ENCODE data around the gene USP48.
"Not testable (repeated sequence)": the region's sequence is repeated elsewhere in the genome, so short reads cannot be mapped to it uniquely, and the experiment has no call there.

USP48 gene

GRCh38 chr1:21696931-21697330 lies 86.0 kb downstream of the USP48 start:
- no peak for DNase-seq (ENCODE audit: low read depth)

GRCh38 chr1:21693732-21694131 lies 89.2 kb downstream of the USP48 start:
- DNase-seq (ENCODE audit: low read depth) = no peak

DNA sequence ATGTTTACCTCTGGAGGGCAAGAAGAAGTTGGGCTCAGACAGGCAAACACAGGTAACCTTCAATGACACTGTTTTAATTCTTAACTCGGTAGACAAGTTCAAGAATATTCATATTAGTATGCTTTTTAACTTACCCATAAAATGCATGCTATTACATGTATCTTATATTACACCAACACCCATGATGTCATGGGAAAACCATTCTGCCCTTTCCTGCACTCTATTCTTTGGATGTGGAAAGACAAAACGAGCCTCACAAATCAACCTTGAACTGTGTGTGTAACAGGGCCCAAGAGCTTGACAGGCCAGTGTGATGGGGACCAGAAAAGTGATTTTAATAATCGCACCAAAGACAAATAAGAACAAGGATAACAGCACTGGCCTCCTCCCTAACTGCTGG lies 91.2 kb downstream of the USP48 start:
- no peak for DNase-seq (ENCODE audit: low read depth)

DNA sequence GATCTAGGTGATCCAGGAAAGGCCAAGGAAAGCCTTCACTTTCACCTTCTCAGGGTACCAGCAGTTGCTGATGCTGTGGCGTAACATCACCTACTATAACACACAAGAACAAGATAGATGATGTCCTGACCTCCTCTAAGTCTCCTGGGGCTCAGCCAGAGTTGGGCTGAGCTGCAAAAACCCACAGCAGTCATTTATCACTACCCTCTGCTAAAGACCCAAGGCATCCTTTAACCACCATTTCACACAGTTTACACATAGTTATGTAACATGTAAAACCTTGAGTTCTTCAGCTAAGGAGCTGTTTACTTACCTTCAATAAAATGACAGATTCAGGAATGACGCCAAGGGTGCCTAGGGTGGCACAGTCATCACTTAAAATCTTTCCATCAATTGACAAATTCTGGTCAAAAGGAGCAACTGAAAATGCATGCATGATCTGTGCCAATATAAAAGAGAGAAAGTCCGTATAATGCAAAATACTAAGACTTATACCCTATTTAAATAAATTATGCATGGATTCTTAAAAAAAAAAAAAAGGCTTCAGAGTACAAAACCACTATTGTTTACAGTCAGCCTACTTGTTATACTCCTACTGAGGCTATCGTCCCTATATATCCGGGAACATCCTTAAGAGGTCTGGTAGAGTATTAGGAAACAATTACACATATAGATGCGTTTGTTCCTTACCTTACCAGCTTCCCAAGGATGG lies 93.1 kb downstream of the USP48 start:
- DNase-seq (ENCODE audit: low read depth) = no peak

- no peak for DNase-seq (ENCODE audit: low read depth)
Observed at GRCh38 chr1:21687081-21687529, 95.8 kb downstream of the USP48 start.

DNA sequence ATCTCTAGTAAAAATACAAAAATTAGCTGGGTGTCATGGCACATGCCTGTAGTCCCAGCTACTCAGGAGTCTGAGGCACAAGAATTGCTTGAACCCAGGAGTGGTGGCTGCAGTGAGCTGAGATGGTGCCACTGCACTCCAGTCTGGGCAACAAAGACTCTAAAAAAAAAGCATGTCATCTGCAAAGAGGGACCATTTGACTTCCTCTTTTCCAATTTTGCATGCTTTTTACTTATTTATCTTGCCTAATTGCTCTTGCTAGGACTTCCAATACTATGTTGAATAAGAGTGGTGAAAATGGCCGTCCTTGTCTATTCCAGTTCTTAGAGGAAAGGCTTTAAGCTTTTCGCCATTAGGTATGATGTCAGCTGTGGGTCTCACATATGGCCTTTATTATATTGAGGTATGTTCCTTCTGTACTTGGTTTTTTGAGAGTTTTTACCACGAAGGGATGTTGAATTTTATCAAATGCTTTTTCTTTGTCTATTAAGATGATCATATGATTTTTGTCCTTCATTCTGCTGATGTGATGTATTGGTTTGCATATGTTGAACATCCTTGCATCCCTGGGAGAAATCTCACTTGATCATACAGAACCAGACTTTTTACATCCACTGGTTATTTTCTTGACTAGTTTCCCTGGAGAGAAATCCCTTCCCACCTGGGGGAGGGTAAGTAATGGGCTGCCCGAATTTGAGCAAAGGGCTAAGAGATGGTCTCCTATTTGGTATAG lies 96.8 kb downstream of the USP48 start:
- no peak for DNase-seq (ENCODE audit: low read depth)

DNA sequence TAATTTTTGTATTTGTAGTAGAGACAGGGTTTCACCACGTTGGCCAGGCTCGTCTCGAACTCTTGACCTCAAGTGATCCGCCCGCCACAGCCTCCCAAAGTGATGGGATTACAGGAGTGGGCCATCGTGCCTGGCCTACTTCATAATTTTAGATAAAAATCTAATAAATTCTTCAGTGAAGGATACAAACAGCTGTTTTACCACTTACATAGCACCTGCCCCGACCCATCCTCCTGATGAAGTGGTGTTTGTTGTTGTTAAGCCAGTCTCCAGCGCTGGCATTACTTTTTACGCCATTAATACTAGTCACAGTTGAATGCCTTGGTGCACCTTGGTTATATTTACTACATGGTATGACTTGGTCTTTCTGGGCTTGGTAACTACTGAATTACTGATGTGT lies 101.5 kb downstream of the USP48 start:
- DNase-seq (ENCODE audit: low read depth) = no peak

DNA sequence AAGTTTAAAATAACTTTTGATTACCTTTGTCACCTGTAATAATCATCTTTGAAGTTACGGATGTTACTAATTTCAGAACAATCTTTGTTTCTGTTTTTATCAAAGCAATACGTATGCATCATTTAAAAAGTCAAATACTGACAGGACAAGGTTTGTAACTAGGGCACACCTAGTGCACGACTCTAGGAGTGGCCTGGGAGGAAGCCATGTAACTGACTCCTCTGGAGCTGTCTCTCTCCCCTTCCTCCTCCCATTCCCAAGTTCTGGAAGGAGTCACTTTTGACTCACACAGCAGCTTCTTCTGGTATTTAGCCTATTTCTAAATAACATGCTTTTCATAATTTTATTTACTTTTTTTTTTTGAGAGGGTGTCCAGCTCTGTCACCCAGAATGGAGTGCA lies 102.0 kb downstream of the USP48 start:
- peak; percentile 23 for DNase-seq (ENCODE audit: low read depth)

- no peak for DNase-seq (ENCODE audit: low read depth)
Observed at GRCh38 chr1:21680381-21680780, 102.6 kb downstream of the USP48 start.

- no peak for DNase-seq (ENCODE audit: low read depth)
Observed at GRCh38 chr1:21677168-21677567, 105.8 kb downstream of the USP48 start.

DNA sequence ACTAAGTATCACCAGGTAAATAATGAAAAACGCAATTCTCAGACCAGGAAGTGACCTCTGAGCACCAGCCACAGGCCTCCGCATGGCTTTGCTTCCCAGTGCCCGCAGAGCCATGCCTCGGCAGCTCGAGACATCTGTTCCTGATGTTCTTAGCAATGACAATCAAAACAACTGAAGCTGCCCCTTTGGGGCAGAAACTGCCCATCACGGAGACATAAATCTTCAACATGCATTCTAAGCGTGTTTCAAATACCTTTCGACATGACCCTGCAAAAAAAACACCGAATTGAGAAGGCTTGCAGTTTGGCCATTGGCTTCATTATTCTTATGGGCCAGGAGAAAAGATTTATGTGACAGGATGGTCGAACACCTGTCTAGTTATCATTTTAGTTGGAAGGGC lies 108.0 kb downstream of the USP48 start:
- DNase-seq (ENCODE audit: low read depth) = no peak

- not testable (repeated sequence) for DNase-seq (ENCODE audit: low read depth)
Observed at GRCh38 chr1:21673853-21674252, 109.1 kb downstream of the USP48 start.

GRCh38 chr1:21673277-21673780 lies 109.6 kb downstream of the USP48 start:
- DNase-seq (ENCODE audit: low read depth) = no peak

DNA sequence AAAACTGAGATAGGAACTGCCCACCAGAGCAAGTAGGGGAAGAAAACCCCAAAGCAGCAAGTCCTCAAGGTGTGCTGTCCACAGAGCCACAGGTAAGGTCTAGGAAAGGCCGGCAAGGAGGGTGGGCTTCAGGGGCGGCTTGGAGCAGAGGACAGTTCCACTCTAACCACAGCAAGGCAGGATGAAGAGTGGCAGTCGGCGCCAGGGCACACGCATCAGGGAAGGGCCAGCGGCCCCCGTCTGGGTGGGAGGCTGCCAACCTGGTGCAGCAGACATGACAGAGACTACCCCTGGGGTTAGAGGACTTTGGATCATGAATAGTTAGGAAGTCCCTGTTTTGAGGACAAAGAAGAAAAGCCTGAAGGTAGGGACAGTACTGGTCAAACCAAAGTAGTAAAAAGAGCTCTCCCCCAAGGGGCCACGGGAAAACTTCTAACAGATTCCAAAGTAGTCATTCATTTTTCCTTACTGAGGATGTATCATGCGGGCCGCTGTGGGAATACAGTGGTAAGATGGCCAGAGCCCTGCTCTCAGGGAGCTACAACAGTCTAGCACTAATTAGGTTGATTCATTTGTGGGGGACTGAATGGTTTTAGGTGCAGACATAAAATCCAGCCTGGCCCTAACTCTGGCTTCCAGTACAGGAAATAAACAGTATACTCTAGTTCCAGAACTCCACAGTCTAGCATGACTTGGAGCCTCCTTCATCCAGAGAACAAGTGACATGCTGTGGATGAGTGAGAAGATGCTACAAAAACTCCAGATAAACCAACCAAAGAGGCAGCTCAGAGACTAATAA lies 110.3 kb downstream of the USP48 start:
- no peak for DNase-seq (ENCODE audit: low read depth)

DNA sequence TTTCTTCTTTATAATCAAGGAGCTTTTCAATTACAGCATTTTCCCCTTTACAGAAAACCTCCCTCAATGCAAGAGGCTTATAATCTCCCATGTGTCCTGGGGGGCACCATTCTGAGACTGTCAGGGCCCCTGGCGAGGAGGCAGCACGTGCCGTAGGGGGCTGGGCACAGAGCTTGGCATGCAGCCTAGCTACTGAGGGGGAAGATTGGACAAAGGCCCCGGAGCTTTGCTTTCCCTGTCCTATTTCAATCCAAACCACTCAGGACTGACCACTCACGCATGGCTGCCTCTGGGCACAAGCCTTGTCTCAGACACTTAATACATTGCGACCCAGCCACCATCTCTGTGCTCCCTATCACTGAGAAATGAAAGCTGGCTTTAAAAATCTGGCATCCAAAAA lies 111.0 kb downstream of the USP48 start:
- DNase-seq (ENCODE audit: low read depth) = no peak

- DNase-seq (ENCODE audit: low read depth) = no peak
Observed at GRCh38 chr1:21670956-21671902, 111.7 kb downstream of the USP48 start.

- DNase-seq (ENCODE audit: low read depth) = no peak
Observed at GRCh38 chr1:21670059-21670881, 112.7 kb downstream of the USP48 start.

GRCh38 chr1:21669258-21670058 lies 113.5 kb downstream of the USP48 start, which contains the start of gene RAP1GAP:
RAP1GAP (minus strand) TSS chr1:21669357; CDS start chr1:21620032, 49,325 bp downstream.
- no peak for DNase-seq (ENCODE audit: low read depth)

- DNase-seq (ENCODE audit: low read depth) = no peak
Observed at GRCh38 chr1:21668951-21669257, 114.0 kb downstream of the USP48 start.

Measured in HS-5 (cell line).